CD14-positive monocyte (primary cell): ENCODE results near the gene PRDM12. TPM values are rescaled to one million over a fixed set of nuclear protein-coding genes. Genes with fewer than 3 reads are reported as not detected.

Experiments used
- DNase-seq, 3 donors: peaks; one replicate each; pipeline ENCODE4 v3.0.0-alpha.2; 2011 to 2022
- H2AFZ ChIP-seq: 2 replicates; pipeline ENCODE4 v1.6.0; 2012; ENCODE audit warnings: mild to moderate bottlenecking, low read depth, low read length, inconsistent platforms; ENCODE audit not compliant: insufficient read depth, poor library complexity, severe bottlenecking
- H3K27ac ChIP-seq, 2 donors: 1 replicate in 1 of 2; 2 replicates in 1 of 2; pipeline ENCODE4 v1.5.1; 2012 to 2013; ENCODE audit warnings: low read length in 2 of 2, control low read depth in 1 of 2, inconsistent platforms in 1 of 2, low read depth in 1 of 2, mild to moderate bottlenecking in 1 of 2
- H3K27me3 ChIP-seq, 2 donors: one replicate each; pipeline versions ENCODE4 v1.6.0 to v1.6.1; 2011 to 2013; ENCODE audit warnings: low read length in 2 of 2; ENCODE audit not compliant: control insufficient read depth in 2 of 2, insufficient read depth in 2 of 2
- H3K36me3 ChIP-seq, 2 donors: replicated peaks in 1 of 2; 1 replicate in 1 of 2; 2 replicates in 1 of 2; pipeline versions ENCODE4 v1.5.1 to v1.6.1; 2012 to 2013; ENCODE audit warnings: low read length in 2 of 2, control low read depth in 1 of 2, inconsistent platforms in 1 of 2, mild to moderate bottlenecking in 1 of 2; ENCODE audit not compliant: insufficient read depth in 2 of 2, control insufficient read depth in 1 of 2
- H3K4me1 ChIP-seq, 2 donors: 1 replicate in 1 of 2; 2 replicates in 1 of 2; pipeline versions ENCODE4 v1.5.1 to v1.6.1; 2012 to 2013; ENCODE audit warnings: low read length in 2 of 2, control low read depth in 1 of 2, inconsistent platforms in 1 of 2, mild to moderate bottlenecking in 1 of 2, moderate library complexity in 1 of 2; ENCODE audit not compliant: insufficient read depth in 2 of 2, control insufficient read depth in 1 of 2
- H3K4me2 ChIP-seq: replicated peaks from 2 replicates; pipeline ENCODE3; 2012; ENCODE audit warnings: low read length, moderate library complexity, mild to moderate bottlenecking; ENCODE audit not compliant: poor library complexity, severe bottlenecking; ENCODE audit errors: extremely low read depth
- H3K4me3 ChIP-seq, 3 experiments: fragments of 200-600 bp in 1 of 3; sonication (generic) in 1 of 3; replicated peaks in 1 of 3; 1 replicate in 2 of 3; 2 replicates in 1 of 3; pipeline ENCODE4 v1.5.1; 2011 to 2013; ENCODE audit warnings: low read length in 3 of 3, mild to moderate bottlenecking in 3 of 3, control low read depth in 2 of 3, low read depth in 2 of 3, inconsistent platforms in 1 of 3, moderate library complexity in 1 of 3
- H3K79me2 ChIP-seq: 2 replicates; pipeline ENCODE4 v1.6.0; 2012; ENCODE audit warnings: mild to moderate bottlenecking, control low read depth, inconsistent platforms, low read length, moderate library complexity; ENCODE audit not compliant: insufficient read depth
- H3K9ac ChIP-seq: 2 replicates; pipeline ENCODE4 v1.6.0; 2017; ENCODE audit warnings: low read length, mild to moderate bottlenecking; ENCODE audit not compliant: insufficient read depth, poor library complexity, severe bottlenecking
- H3K9me3 ChIP-seq, 2 donors: replicated peaks in 1 of 2; 1 replicate in 1 of 2; 2 replicates in 1 of 2; pipeline versions ENCODE4 v1.5.1 to v1.6.1; 2012 to 2013; ENCODE audit warnings: low read length in 2 of 2, control low read depth in 1 of 2; ENCODE audit not compliant: control insufficient read depth in 1 of 2, insufficient read depth in 1 of 2
- H4K20me1 ChIP-seq: 2 replicates; pipeline ENCODE4 v1.6.0; 2012; ENCODE audit warnings: mild to moderate bottlenecking, low read length, control low read depth, moderate library complexity; ENCODE audit not compliant: insufficient read depth
- H3K27ac Mint-ChIP-seq, 7 donors: one replicate each; pipeline ENCODE4 v1.8.0; 2020; ENCODE audit warnings: mild to moderate bottlenecking in 7 of 7, mixed read lengths in 7 of 7, moderate library complexity in 6 of 7, inconsistent platforms in 2 of 7
- H3K27me3 Mint-ChIP-seq, 3 donors: one replicate each; pipeline ENCODE4 v1.8.0; 2021 to 2022; ENCODE audit warnings: low read depth in 3 of 3, mild to moderate bottlenecking in 3 of 3, mixed read lengths in 3 of 3, moderate library complexity in 3 of 3, inconsistent platforms in 1 of 3
- H3K36me3 Mint-ChIP-seq, 2 donors: one replicate each; pipeline ENCODE4 v1.8.0; 2020; ENCODE audit warnings: mixed read lengths in 2 of 2, inconsistent platforms in 1 of 2, mild to moderate bottlenecking in 1 of 2
- H3K4me1 Mint-ChIP-seq: one replicate; pipeline ENCODE4 v1.8.0; 2020; ENCODE audit warnings: mild to moderate bottlenecking, mixed read lengths
- H3K4me3 Mint-ChIP-seq, 2 donors: one replicate each; pipeline ENCODE4 v1.8.0; 2020; ENCODE audit warnings: mild to moderate bottlenecking in 2 of 2, mixed read lengths in 2 of 2, moderate library complexity in 1 of 2
- H3K9me3 Mint-ChIP-seq, 7 donors: one replicate each; pipeline ENCODE4 v1.8.0; 2020 to 2022; ENCODE audit warnings: mixed read lengths in 7 of 7, mild to moderate bottlenecking in 6 of 7, moderate library complexity in 6 of 7, inconsistent platforms in 2 of 7
- WGBS: methylation state at CpG from one replicate; pipeline ENCODE4 v1.1.5; 2013; ENCODE audit warnings: missing lambda C conversion rate; ENCODE audit not compliant: insufficient coverage; 5-methylcytosine and 5-hydroxymethylcytosine counted together
- intact Hi-C, 2 donors: fragments of 100-400 bp; cut with micrococcal nuclease; formaldehyde crosslinking; loops; one replicate each; pipeline versions ENCODE4 v1.15.0 to v1.15.1; 2023
- polyA plus RNA-seq, 3 donors: library from polyadenylated mRNA; depleted of rRNA in 1 of 3; unstranded in 2 of 3; stranded (reverse) in 1 of 3; fragments of 300-500 nt in 2 of 3; fragments of >200 nt in 1 of 3; fragmentation: Illumina TruSeq in 2 of 3; gene quantifications; 1 replicate in 2 of 3; 2 replicates in 1 of 3; pipeline ENCODE4 v1.2.3, GENCODE V29; 2012 to 2021
- small RNA-seq: library from RNA; depleted of rRNA; stranded (forward); fragments of <200 nt; gene quantifications from one replicate; pipeline ENCODE3, GENCODE V24; 2012; ENCODE audit warnings: low read depth; ENCODE audit not compliant: insufficient read length
- TF ChIP-seq, protein P1 (sequence below): fragments of 200-600 bp; IDR thresholded peaks from one replicate; pipeline ENCODE4 v1.8.0; 2022; ENCODE audit warnings: antibody characterized with exemption, mild to moderate bottlenecking

The PRDM12 gene
- polyA plus RNA-seq, 3 donors: 0.08 TPM; not detected in 2

DNA sequence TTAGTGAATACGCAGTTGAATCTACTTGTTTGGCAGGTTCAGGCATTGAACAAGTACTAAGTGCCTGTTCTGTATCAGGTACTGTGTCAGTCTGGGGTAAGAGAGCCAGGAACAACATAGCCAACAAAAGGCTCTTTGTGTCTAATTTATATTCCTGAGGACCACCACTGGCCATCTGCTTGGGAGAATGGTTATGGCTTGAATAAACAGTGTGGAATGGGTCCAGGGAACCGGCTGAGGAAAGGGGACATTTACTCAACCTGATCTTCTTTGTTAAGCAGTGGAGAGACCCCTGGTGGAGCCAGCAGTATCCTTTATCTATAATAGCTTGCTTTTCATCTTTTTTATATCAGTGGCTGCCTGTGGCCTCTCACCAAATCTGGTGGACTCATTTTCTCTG, 67.7 kb downstream of the PRDM12 start:
- no peak overlapping the region for H3K4me3 Mint-ChIP-seq
- H3K36me3 Mint-ChIP-seq: peaks cover 5 to 15% of the 10 kb centered on the region in 2 donors
- H3K27ac Mint-ChIP-seq: no peak overlapping the region
- no peaks in the 10 kb centered on the region for H3K9me3 ChIP-seq
- no peak for DNase-seq
- H3K27ac ChIP-seq: no peak overlapping the region
- H3K4me1 Mint-ChIP-seq: peaks cover 6% of the 10 kb centered on the region
- no peak overlapping the region for H3K4me3 ChIP-seq
- H3K27me3 Mint-ChIP-seq: no peaks in the 10 kb centered on the region
- peaks cover 0 to 2% (median 0%) of the 10 kb centered on the region in 7 donors for H3K9me3 Mint-ChIP-seq
- H3K79me2 ChIP-seq: peaks cover 24% of the 10 kb centered on the region
- H3K4me2 ChIP-seq: no peak overlapping the region
- H3K9ac ChIP-seq: no peak overlapping the region
- H3K27me3 ChIP-seq: no peaks in the 10 kb centered on the region
- no peaks in the 10 kb centered on the region for H3K36me3 ChIP-seq
- intact Hi-C loops: no loop called here
- peaks cover 0 to 4% of the 10 kb centered on the region in 2 donors for H3K4me1 ChIP-seq
- TF ChIP-seq, protein P1, sequence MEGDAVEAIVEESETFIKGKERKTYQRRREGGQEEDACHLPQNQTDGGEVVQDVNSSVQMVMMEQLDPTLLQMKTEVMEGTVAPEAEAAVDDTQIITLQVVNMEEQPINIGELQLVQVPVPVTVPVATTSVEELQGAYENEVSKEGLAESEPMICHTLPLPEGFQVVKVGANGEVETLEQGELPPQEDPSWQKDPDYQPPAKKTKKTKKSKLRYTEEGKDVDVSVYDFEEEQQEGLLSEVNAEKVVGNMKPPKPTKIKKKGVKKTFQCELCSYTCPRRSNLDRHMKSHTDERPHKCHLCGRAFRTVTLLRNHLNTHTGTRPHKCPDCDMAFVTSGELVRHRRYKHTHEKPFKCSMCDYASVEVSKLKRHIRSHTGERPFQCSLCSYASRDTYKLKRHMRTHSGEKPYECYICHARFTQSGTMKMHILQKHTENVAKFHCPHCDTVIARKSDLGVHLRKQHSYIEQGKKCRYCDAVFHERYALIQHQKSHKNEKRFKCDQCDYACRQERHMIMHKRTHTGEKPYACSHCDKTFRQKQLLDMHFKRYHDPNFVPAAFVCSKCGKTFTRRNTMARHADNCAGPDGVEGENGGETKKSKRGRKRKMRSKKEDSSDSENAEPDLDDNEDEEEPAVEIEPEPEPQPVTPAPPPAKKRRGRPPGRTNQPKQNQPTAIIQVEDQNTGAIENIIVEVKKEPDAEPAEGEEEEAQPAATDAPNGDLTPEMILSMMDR: no peak
- WGBS: no CpG with 5 or more reads among the region's 2 CpGs
- no peak overlapping the region for H2AFZ ChIP-seq
- H4K20me1 ChIP-seq: peaks cover 18% of the 10 kb centered on the region

Small RNA genes lying within 50 kb of the gene (small RNA-seq; reads per million reads assigned to genes)
- gene AL359092.1: not detected
- gene MIR6856: not detected

Other genes with a start within 250 kb of the PRDM12 start
- gene ASS1, start 219.6 kb upstream of the PRDM12 start, polyA plus RNA-seq: not detected
- gene FUBP3, start 85.0 kb upstream of the PRDM12 start, polyA plus RNA-seq: 10 to 100 TPM in 2 of 3 donors, 1 to 10 TPM in 1; 9.5 to 17.3 (median 16.3) TPM
- 10 to 100 TPM; 10.2 to 15.8 (median 11.2) TPM for gene EXOSC2, start 29.2 kb downstream of the PRDM12 start, polyA plus RNA-seq
- gene ABL1, start 170.7 kb downstream of the PRDM12 start, polyA plus RNA-seq: 10 to 100 TPM in 1 of 3 donors, 1 to 10 TPM in 2; 4.5 to 14.5 (median 8.0) TPM
- under 1 TPM; 0.18 to 0.60 (median 0.21) TPM for gene QRFP, start 232.2 kb downstream of the PRDM12 start, polyA plus RNA-seq